Measurements from ENCODE around the gene CLDND1.

CLDND1 gene

GRCh38 chr3:98553021-98553563 lies 30.4 kb upstream of the CLDND1 start:
- Histone ChIP-seq H3K23ac (ENCODE audit: low read length) (no peak overlapping the region), H2BK120ac (ENCODE audit: insufficient read depth, low read length, poor library complexity) (no peak overlapping the region), H2AK5ac (ENCODE audit: low read length) (no peak overlapping the region), H3K27ac (ENCODE audit: low read depth, low read length) (no peak overlapping the region), H4K12ac (ENCODE audit: low read depth, low read length) (no peak overlapping the region), H4K8ac (ENCODE audit: low read depth, low read length) (no peak overlapping the region), H3K4me3 (ENCODE audit: low read depth, low read length) (no peak overlapping the region), H3K27me3 (ENCODE audit: insufficient read depth, low read length) (no peaks in the 10 kb centered on the region), H2BK12ac (ENCODE audit: low read length) (no peak overlapping the region), H3K79me1 (ENCODE audit: low read length) (no peaks in the 10 kb centered on the region), H2AFZ (ENCODE audit: insufficient read depth, low read length, poor library complexity) (no peak overlapping the region), H3K79me2 (ENCODE audit: control insufficient read depth, insufficient read depth, low read length, poor library complexity) (no peaks in the 10 kb centered on the region), H3K9me3 (ENCODE audit: insufficient read depth, low read depth, low read length) (no peaks in the 10 kb centered on the region), H3K9ac (ENCODE audit: low read length) (no peak overlapping the region), H3K36me3 (ENCODE audit: control insufficient read depth in 1 of 2, insufficient read depth in 2 of 2, low read length in 2 of 2) (no peaks in the 10 kb centered on the region), H3K18ac (ENCODE audit: low read length) (no peak overlapping the region), H3K4ac (ENCODE audit: low read depth, low read length) (no peak overlapping the region), H3K14ac (ENCODE audit: low read length) (no peak overlapping the region), H3K4me1 (ENCODE audit: control insufficient read depth in 1 of 2, insufficient read depth in 2 of 2, low read length in 2 of 2) (no peaks in the 10 kb centered on the region), H3K4me2 (ENCODE audit: low read length) (no peak overlapping the region), H4K91ac (ENCODE audit: low read depth, low read length) (no peak overlapping the region), H2BK5ac (ENCODE audit: low read depth, low read length, poor library complexity) (no peak overlapping the region)
- no peak for DNase-seq
- WGBS (ENCODE audit: extremely low coverage, insufficient coverage, insufficient read length): no CpG with 5 or more reads among the region's 6 CpGs

GRCh38 chr3:98552232-98553020 lies 29.7 kb upstream of the CLDND1 start:
- Histone ChIP-seq H3K23ac (ENCODE audit: low read length) (no peak overlapping the region), H2BK5ac (ENCODE audit: low read depth, low read length, poor library complexity) (no peak overlapping the region), H3K4me1 (ENCODE audit: control insufficient read depth in 1 of 2, insufficient read depth in 2 of 2, low read length in 2 of 2) (no peaks in the 10 kb centered on the region), H3K79me2 (ENCODE audit: control insufficient read depth, insufficient read depth, low read length, poor library complexity) (no peaks in the 10 kb centered on the region), H3K36me3 (ENCODE audit: control insufficient read depth in 1 of 2, insufficient read depth in 2 of 2, low read length in 2 of 2) (no peaks in the 10 kb centered on the region), H4K8ac (ENCODE audit: low read depth, low read length) (no peak overlapping the region), H3K9me3 (ENCODE audit: insufficient read depth, low read depth, low read length) (no peaks in the 10 kb centered on the region), H3K4ac (ENCODE audit: low read depth, low read length) (no peak overlapping the region), H3K27me3 (ENCODE audit: insufficient read depth, low read length) (no peaks in the 10 kb centered on the region), H3K18ac (ENCODE audit: low read length) (no peak overlapping the region), H2BK120ac (ENCODE audit: insufficient read depth, low read length, poor library complexity) (no peak overlapping the region), H4K12ac (ENCODE audit: low read depth, low read length) (no peak overlapping the region), H3K4me3 (ENCODE audit: low read depth, low read length) (no peak overlapping the region), H2AK5ac (ENCODE audit: low read length) (no peak overlapping the region), H4K91ac (ENCODE audit: low read depth, low read length) (no peak overlapping the region), H2BK12ac (ENCODE audit: low read length) (no peak overlapping the region), H3K27ac (ENCODE audit: low read depth, low read length) (no peak overlapping the region), H2AFZ (ENCODE audit: insufficient read depth, low read length, poor library complexity) (no peak overlapping the region), H3K9ac (ENCODE audit: low read length) (no peak overlapping the region), H3K14ac (ENCODE audit: low read length) (no peak overlapping the region), H3K4me2 (ENCODE audit: low read length) (no peak overlapping the region), H3K79me1 (ENCODE audit: low read length) (no peaks in the 10 kb centered on the region)
- WGBS (ENCODE audit: extremely low coverage, insufficient coverage, insufficient read length): no CpG with 5 or more reads among the region's 4 CpGs
- no peak for DNase-seq

- no peak overlapping the region for H4K12ac ChIP-seq (ENCODE audit: low read depth, low read length)
- H3K9ac ChIP-seq (ENCODE audit: low read length): no peak overlapping the region
- H3K9me3 ChIP-seq (ENCODE audit: insufficient read depth, low read depth, low read length): no peaks in the 10 kb centered on the region
- H3K4me1 ChIP-seq (ENCODE audit: control insufficient read depth in 1 of 2, insufficient read depth in 2 of 2, low read length in 2 of 2): no peaks in the 10 kb centered on the region
- no peak overlapping the region for H2AFZ ChIP-seq (ENCODE audit: insufficient read depth, low read length, poor library complexity)
- no peak overlapping the region for H3K23ac ChIP-seq (ENCODE audit: low read length)
- H3K4ac ChIP-seq (ENCODE audit: low read depth, low read length): no peak overlapping the region
- H2BK120ac ChIP-seq (ENCODE audit: insufficient read depth, low read length, poor library complexity): no peak overlapping the region
- WGBS (ENCODE audit: extremely low coverage, insufficient coverage, insufficient read length): no CpG with 5 or more reads among the region's 3 CpGs
- no peak overlapping the region for H3K4me2 ChIP-seq (ENCODE audit: low read length)
- H4K91ac ChIP-seq (ENCODE audit: low read depth, low read length): no peak overlapping the region
- no peaks in the 10 kb centered on the region for H3K79me2 ChIP-seq (ENCODE audit: control insufficient read depth, insufficient read depth, low read length, poor library complexity)
- no peak for DNase-seq
- H2BK5ac ChIP-seq (ENCODE audit: low read depth, low read length, poor library complexity): no peak overlapping the region
- H3K18ac ChIP-seq (ENCODE audit: low read length): no peak overlapping the region
- no peak overlapping the region for H3K27ac ChIP-seq (ENCODE audit: low read depth, low read length)
- no peak overlapping the region for H2BK12ac ChIP-seq (ENCODE audit: low read length)
- no peaks in the 10 kb centered on the region for H3K36me3 ChIP-seq (ENCODE audit: control insufficient read depth in 1 of 2, insufficient read depth in 2 of 2, low read length in 2 of 2)
- H3K14ac ChIP-seq (ENCODE audit: low read length): no peak overlapping the region
- no peaks in the 10 kb centered on the region for H3K27me3 ChIP-seq (ENCODE audit: insufficient read depth, low read length)
- no peak overlapping the region for H3K4me3 ChIP-seq (ENCODE audit: low read depth, low read length)
- H3K79me1 ChIP-seq (ENCODE audit: low read length): no peaks in the 10 kb centered on the region
- H4K8ac ChIP-seq (ENCODE audit: low read depth, low read length): no peak overlapping the region
- no peak overlapping the region for H2AK5ac ChIP-seq (ENCODE audit: low read length)
Observed at GRCh38 chr3:98551754-98552153, 29.1 kb upstream of the CLDND1 start.

GRCh38 chr3:98551236-98551635 lies 28.5 kb upstream of the CLDND1 start:
- no peaks in the 10 kb centered on the region for H3K9me3 ChIP-seq (ENCODE audit: insufficient read depth, low read depth, low read length)
- H4K8ac ChIP-seq (ENCODE audit: low read depth, low read length): no peak overlapping the region
- no peak overlapping the region for H2BK5ac ChIP-seq (ENCODE audit: low read depth, low read length, poor library complexity)
- H3K27ac ChIP-seq (ENCODE audit: low read depth, low read length): no peak overlapping the region
- no peak overlapping the region for H3K4me2 ChIP-seq (ENCODE audit: low read length)
- H3K36me3 ChIP-seq (ENCODE audit: control insufficient read depth in 1 of 2, insufficient read depth in 2 of 2, low read length in 2 of 2): no peaks in the 10 kb centered on the region
- DNase-seq: no peak
- no peak overlapping the region for H3K4me3 ChIP-seq (ENCODE audit: low read depth, low read length)
- no peak overlapping the region for H3K23ac ChIP-seq (ENCODE audit: low read length)
- no peak overlapping the region for H2BK12ac ChIP-seq (ENCODE audit: low read length)
- no peak overlapping the region for H2AFZ ChIP-seq (ENCODE audit: insufficient read depth, low read length, poor library complexity)
- H3K4me1 ChIP-seq (ENCODE audit: control insufficient read depth in 1 of 2, insufficient read depth in 2 of 2, low read length in 2 of 2): no peaks in the 10 kb centered on the region
- H2BK120ac ChIP-seq (ENCODE audit: insufficient read depth, low read length, poor library complexity): no peak overlapping the region
- no peak overlapping the region for H3K9ac ChIP-seq (ENCODE audit: low read length)
- no peak overlapping the region for H4K91ac ChIP-seq (ENCODE audit: low read depth, low read length)
- H3K18ac ChIP-seq (ENCODE audit: low read length): no peak overlapping the region
- no CpG with 5 or more reads among the region's 2 CpGs for WGBS (ENCODE audit: extremely low coverage, insufficient coverage, insufficient read length)
- no peaks in the 10 kb centered on the region for H3K79me2 ChIP-seq (ENCODE audit: control insufficient read depth, insufficient read depth, low read length, poor library complexity)
- H4K12ac ChIP-seq (ENCODE audit: low read depth, low read length): no peak overlapping the region
- H3K14ac ChIP-seq (ENCODE audit: low read length): no peak overlapping the region
- H3K4ac ChIP-seq (ENCODE audit: low read depth, low read length): no peak overlapping the region
- no peak overlapping the region for H2AK5ac ChIP-seq (ENCODE audit: low read length)
- no peaks in the 10 kb centered on the region for H3K79me1 ChIP-seq (ENCODE audit: low read length)
- H3K27me3 ChIP-seq (ENCODE audit: insufficient read depth, low read length): no peaks in the 10 kb centered on the region

Measured in trophoblast cell (in vitro differentiated cells and primary cell).